ENCODE measurements around the gene MVB12B.
A peak's percentile ranks its signal among the peaks of the same experiment; 100 is the strongest.

The MVB12B gene

GRCh38 chr9:126360073-126360472 lies 33.4 kb downstream of the MVB12B start:
- DNase-seq, result no peak
- ATAC-seq, result no peak
- H3K27ac Mint-ChIP-seq, result no peak overlapping the region
- H3K4me1 Mint-ChIP-seq, result peaks cover 23% of the 10 kb centered on the region
- H3K4me3 Mint-ChIP-seq, result no peak overlapping the region
- H3K27me3 Mint-ChIP-seq, result no peaks in the 10 kb centered on the region
- peaks cover 17 to 22% of the 10 kb centered on the region in 2 donors for H3K9me3 Mint-ChIP-seq

GRCh38 chr9:126361810-126362238 lies 35.2 kb downstream of the MVB12B start:
- Mint-ChIP-seq H3K27me3 (no peaks in the 10 kb centered on the region), H3K4me1 (peaks cover 10% of the 10 kb centered on the region), H3K9me3 (peaks cover 17 to 22% of the 10 kb centered on the region in 2 donors), H3K4me3 (no peak overlapping the region), H3K27ac (no peak overlapping the region)
- ATAC-seq (no peak), DNase-seq (no peak)

GRCh38 chr9:126363250-126363649 lies 36.6 kb downstream of the MVB12B start:
- no peak for ATAC-seq
- Mint-ChIP-seq H3K27me3 (no peaks in the 10 kb centered on the region), H3K4me1 (peaks cover 5% of the 10 kb centered on the region), H3K9me3 (peaks cover 17 to 22% of the 10 kb centered on the region in 2 donors), H3K4me3 (no peak overlapping the region), H3K27ac (no peak overlapping the region)
- DNase-seq, result no peak

- H3K4me1 Mint-ChIP-seq, result peaks cover 5% of the 10 kb centered on the region
- no peaks in the 10 kb centered on the region for H3K27me3 Mint-ChIP-seq
- ATAC-seq (no peak), DNase-seq (no peak)
- H3K4me3 Mint-ChIP-seq, result no peak overlapping the region
- H3K9me3 Mint-ChIP-seq, result peaks cover 17 to 22% of the 10 kb centered on the region in 2 donors
- no peak overlapping the region for H3K27ac Mint-ChIP-seq
Observed at GRCh38 chr9:126363847-126364671, 37.4 kb downstream of the MVB12B start.

GRCh38 chr9:126365780-126366179 lies 39.2 kb downstream of the MVB12B start:
- H3K9me3 Mint-ChIP-seq, result peaks cover 6 to 9% of the 10 kb centered on the region in 2 donors
- no peak for DNase-seq
- no peak for ATAC-seq
- no peak overlapping the region for H3K4me3 Mint-ChIP-seq
- H3K4me1 Mint-ChIP-seq, result peaks cover 1% of the 10 kb centered on the region
- H3K27ac Mint-ChIP-seq, result no peak overlapping the region
- no peaks in the 10 kb centered on the region for H3K27me3 Mint-ChIP-seq

- ATAC-seq, result no peak
- Mint-ChIP-seq H3K4me1 (no peaks in the 10 kb centered on the region), H3K27ac (peak overlapping the region in 1 of 2 donors; percentile 28), H3K9me3 (peaks cover 0 to 4% of the 10 kb centered on the region in 2 donors), H3K4me3 (no peak overlapping the region), H3K27me3 (no peaks in the 10 kb centered on the region)
- DNase-seq, result no peak
Observed at GRCh38 chr9:126366366-126367011, 39.9 kb downstream of the MVB12B start.

- peaks cover 5% of the 10 kb centered on the region for H3K4me1 Mint-ChIP-seq
- ATAC-seq (no peak), DNase-seq (no peak)
- H3K9me3 Mint-ChIP-seq, result peaks cover 0 to 4% of the 10 kb centered on the region in 2 donors
- H3K27ac Mint-ChIP-seq, result no peak overlapping the region
- H3K4me3 Mint-ChIP-seq, result no peak overlapping the region
- no peaks in the 10 kb centered on the region for H3K27me3 Mint-ChIP-seq
Observed at GRCh38 chr9:126367139-126367538, 40.5 kb downstream of the MVB12B start.

GRCh38 chr9:126367616-126368015 lies 41.0 kb downstream of the MVB12B start:
- Mint-ChIP-seq H3K27me3 (no peaks in the 10 kb centered on the region), H3K27ac (peak overlapping the region in 1 of 2 donors; percentile 8), H3K4me3 (no peak overlapping the region), H3K4me1 (peaks cover 9% of the 10 kb centered on the region), H3K9me3 (peaks cover 0 to 4% of the 10 kb centered on the region in 2 donors)
- ATAC-seq, result no peak
- DNase-seq, result no peak

GRCh38 chr9:126368020-126368419 lies 41.4 kb downstream of the MVB12B start:
- ATAC-seq (no peak), DNase-seq (no peak)
- peaks cover 13% of the 10 kb centered on the region for H3K4me1 Mint-ChIP-seq
- peaks cover 0 to 4% of the 10 kb centered on the region in 2 donors for H3K9me3 Mint-ChIP-seq
- H3K4me3 Mint-ChIP-seq, result no peak overlapping the region
- H3K27me3 Mint-ChIP-seq, result no peaks in the 10 kb centered on the region
- H3K27ac Mint-ChIP-seq, result peak overlapping the region in 1 of 2 donors; percentile 42

- Mint-ChIP-seq H3K4me1 (peaks cover 39% of the 10 kb centered on the region), H3K9me3 (no peaks in the 10 kb centered on the region), H3K4me3 (no peak overlapping the region), H3K27ac (no peak overlapping the region), H3K27me3 (no peaks in the 10 kb centered on the region)
- no peak for DNase-seq
- no peak for ATAC-seq
Observed at GRCh38 chr9:126371007-126371870, 44.6 kb downstream of the MVB12B start.

GRCh38 chr9:126372716-126373115 lies 46.1 kb downstream of the MVB12B start:
- H3K9me3 Mint-ChIP-seq, result no peaks in the 10 kb centered on the region
- ATAC-seq (peak; percentile 37), DNase-seq (no peak)
- H3K27ac Mint-ChIP-seq, result peak overlapping the region; percentile 73 to 81
- peak overlapping the region in 1 of 2 donors; percentile 8 for H3K4me3 Mint-ChIP-seq
- H3K27me3 Mint-ChIP-seq, result no peaks in the 10 kb centered on the region
- peaks cover 50% of the 10 kb centered on the region for H3K4me1 Mint-ChIP-seq

GRCh38 chr9:126373241-126373640 lies 46.6 kb downstream of the MVB12B start:
- H3K4me3 Mint-ChIP-seq, result no peak overlapping the region
- peak; percentile 40 for ATAC-seq
- H3K27me3 Mint-ChIP-seq, result no peaks in the 10 kb centered on the region
- no peak for DNase-seq
- peaks cover 50% of the 10 kb centered on the region for H3K4me1 Mint-ChIP-seq
- H3K27ac Mint-ChIP-seq, result peak overlapping the region in 1 of 2 donors; percentile 73
- no peaks in the 10 kb centered on the region for H3K9me3 Mint-ChIP-seq

GRCh38 chr9:126374366-126374781 lies 47.7 kb downstream of the MVB12B start:
- no peak for ATAC-seq
- no peak for DNase-seq
- Mint-ChIP-seq H3K4me1 (peaks cover 50% of the 10 kb centered on the region), H3K27me3 (no peaks in the 10 kb centered on the region), H3K9me3 (no peaks in the 10 kb centered on the region), H3K27ac (no peak overlapping the region), H3K4me3 (no peak overlapping the region)

- Mint-ChIP-seq H3K4me3 (peak overlapping the region; percentile 49 to 55), H3K27me3 (no peaks in the 10 kb centered on the region), H3K4me1 (peaks cover 50% of the 10 kb centered on the region), H3K27ac (peak overlapping the region; percentile 64 to 86), H3K9me3 (no peaks in the 10 kb centered on the region)
- DNase-seq, result no peak
- peak; percentile 60 for ATAC-seq
Observed at GRCh38 chr9:126375386-126375785, 48.8 kb downstream of the MVB12B start.
